Osteoblast (primary cell): ENCODE data around the gene NPBWR2. TPM values are rescaled to one million over a fixed set of nuclear protein-coding genes. Genes with fewer than 3 reads are reported as not detected.

Source experiments
- DNase-seq: peaks from one replicate; pipeline ENCODE4 v3.0.0; 2011; ENCODE audit warnings: low spot score, mixed read lengths; ENCODE audit not compliant: insufficient read length; ENCODE audit errors: missing footprints
- H2AFZ ChIP-seq: 2 replicates; pipeline ENCODE4 v1.6.0; 2011; ENCODE audit warnings: mild to moderate bottlenecking, low read length
- H3K27ac ChIP-seq: 2 replicates; pipeline ENCODE4 v1.5.1; 2011; ENCODE audit warnings: mild to moderate bottlenecking, low read depth, low read length, moderate library complexity
- H3K27me3 ChIP-seq: 2 replicates; pipeline ENCODE4 v1.6.0; 2012; ENCODE audit warnings: mild to moderate bottlenecking, control low read depth, inconsistent platforms, low read length, moderate library complexity; ENCODE audit not compliant: insufficient read depth
- H3K36me3 ChIP-seq: 2 replicates; pipeline ENCODE4 v1.5.1; 2011; ENCODE audit warnings: mild to moderate bottlenecking, low read length, control low read depth, moderate library complexity; ENCODE audit not compliant: insufficient read depth
- H3K4me1 ChIP-seq: 2 replicates; pipeline ENCODE4 v1.5.1; 2011; ENCODE audit warnings: mild to moderate bottlenecking, low read length, control low read depth, moderate library complexity; ENCODE audit not compliant: insufficient read depth
- H3K4me2 ChIP-seq: 2 replicates; pipeline ENCODE4 v1.6.0; 2011; ENCODE audit warnings: mild to moderate bottlenecking, low read length; ENCODE audit not compliant: insufficient read depth
- H3K4me3 ChIP-seq: fragments of 200-600 bp; sonication (generic); 3 replicates; pipeline ENCODE4 v1.5.1; 2012; ENCODE audit warnings: mild to moderate bottlenecking, low read length, inconsistent platforms; ENCODE audit not compliant: insufficient read depth
- H3K79me2 ChIP-seq: 2 replicates; pipeline ENCODE4 v1.6.0; 2012; ENCODE audit warnings: mild to moderate bottlenecking, low read length, control low read depth, inconsistent platforms; ENCODE audit not compliant: insufficient read depth
- H3K9me3 ChIP-seq: 2 replicates; pipeline ENCODE4 v1.5.1; 2011; ENCODE audit warnings: low read depth, low read length, control low read depth
- H4K20me1 ChIP-seq: 2 replicates; pipeline ENCODE4 v1.6.0; 2012; ENCODE audit warnings: mild to moderate bottlenecking, low read length, control low read depth; ENCODE audit not compliant: insufficient read depth
- CTCF ChIP-seq: IDR thresholded peaks from 2 replicates; pipeline ENCODE4 v1.5.1; 2011; ENCODE audit warnings: mild to moderate bottlenecking, low read depth, low read length, moderate library complexity; ENCODE audit errors: extremely low read depth
- total RNA-seq: library from RNA; depleted of rRNA; stranded (reverse); fragments of >200 nt; gene quantifications from 2 replicates; pipeline ENCODE4 v1.2.3, GENCODE V29; 2012

NPBWR2 gene
- total RNA-seq, 1 donor, result not detected

GRCh38 chr20:64063389-64064144 lies 43.8 kb downstream of the NPBWR2 start:
- no peaks in the 10 kb centered on the region for H3K27me3 ChIP-seq
- TF ChIP-seq CTCF, result no peak

DNA sequence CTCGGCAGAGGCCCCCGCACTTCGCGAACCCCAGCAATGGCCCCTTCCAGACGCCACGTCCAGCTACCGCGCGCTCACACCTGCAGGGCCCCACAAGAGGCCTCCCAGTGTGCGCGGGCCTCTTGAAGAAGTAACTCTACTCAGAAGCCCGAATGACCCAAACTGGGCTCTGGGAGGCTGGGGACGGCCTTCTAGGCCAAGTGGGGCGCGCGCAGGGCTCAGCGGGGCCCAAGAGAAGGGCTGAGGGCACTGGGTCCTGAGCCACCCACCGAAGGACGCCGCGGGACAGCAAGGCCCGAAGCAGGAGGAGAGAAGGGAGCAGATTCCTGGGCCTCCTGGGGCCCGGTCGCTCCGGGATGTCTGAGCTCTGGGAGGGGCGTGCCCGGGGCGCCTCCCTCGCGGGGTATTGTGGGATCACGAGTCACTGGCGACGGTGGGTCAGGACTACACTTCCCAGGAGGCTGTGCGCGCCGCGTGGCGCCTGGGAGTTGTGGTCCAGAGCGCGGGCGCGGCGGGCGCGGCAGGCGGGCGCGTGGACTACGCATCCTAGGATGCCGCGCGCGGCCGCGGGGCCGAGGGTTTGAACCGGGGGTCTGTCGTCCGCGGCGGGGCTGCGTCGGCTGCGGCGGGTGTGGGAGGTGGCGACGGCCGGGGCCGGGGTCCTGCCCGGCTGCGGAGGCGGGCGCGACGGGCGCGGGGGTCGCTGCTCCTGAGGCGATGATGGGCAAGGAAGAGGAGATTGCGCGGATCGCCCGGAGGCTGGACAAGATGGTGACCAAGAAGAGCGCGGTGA lies 44.6 kb downstream of the NPBWR2 start, which contains the start of gene TCEA2:
TSS of gene TCEA2 (plus strand) at position 603 of the 793 bp plus-strand sequence. CDS start at position 718, 115 bp downstream.
- peaks cover 39% of the 10 kb centered on the region for H3K4me1 ChIP-seq
- peak within 1 kb of the TSS; percentile 83 for H2AFZ ChIP-seq
- TF ChIP-seq CTCF, result no peak
- no peaks in the 10 kb centered on the region for H3K27me3 ChIP-seq
- peak within 1 kb of the TSS; percentile 87 for H3K4me3 ChIP-seq
- peak; percentile 100 for DNase-seq
- H3K4me2 ChIP-seq, result peak within 1 kb of the TSS; percentile 91
- H3K36me3 ChIP-seq, result no peaks in the 10 kb centered on the region
- peak within 1 kb of the TSS; percentile 66 for H3K27ac ChIP-seq
- H3K79me2 ChIP-seq, result no peaks in the 10 kb centered on the region
- H4K20me1 ChIP-seq, result peaks cover 32% of the 10 kb centered on the region
- no peaks in the 10 kb centered on the region for H3K9me3 ChIP-seq

More at GRCh38 chr20:64063389-64064144, 43.8 kb downstream of the NPBWR2 start:
- peak overlapping the region; percentile 91 for H3K4me2 ChIP-seq
- DNase-seq, result peak; percentile 95
- H4K20me1 ChIP-seq, result peaks cover 32% of the 10 kb centered on the region
- H2AFZ ChIP-seq, result peak overlapping the region; percentile 67
- peaks cover 31% of the 10 kb centered on the region for H3K4me1 ChIP-seq
- H3K27ac ChIP-seq, result peak overlapping the region; percentile 34
- H3K79me2 ChIP-seq, result no peaks in the 10 kb centered on the region
- peak overlapping the region; percentile 87 for H3K4me3 ChIP-seq
- no peaks in the 10 kb centered on the region for H3K9me3 ChIP-seq
- H3K36me3 ChIP-seq, result no peaks in the 10 kb centered on the region

GRCh38 chr20:64062276-64062595 lies 45.1 kb downstream of the NPBWR2 start:
- no peak for DNase-seq
- Histone ChIP-seq H3K4me3 (peak overlapping the region; percentile 87), H4K20me1 (peaks cover 32% of the 10 kb centered on the region), H2AFZ (peak overlapping the region; percentile 83), H3K79me2 (no peaks in the 10 kb centered on the region), H3K9me3 (no peaks in the 10 kb centered on the region), H3K36me3 (no peaks in the 10 kb centered on the region), H3K27ac (peak overlapping the region; percentile 66), H3K27me3 (no peaks in the 10 kb centered on the region), H3K4me2 (peak overlapping the region; percentile 91), H3K4me1 (peaks cover 39% of the 10 kb centered on the region)
- TF ChIP-seq CTCF, result no peak

GRCh38 chr20:64058536-64058935 lies 48.8 kb downstream of the NPBWR2 start:
- H3K4me3 ChIP-seq, result peak overlapping the region; percentile 22
- H3K4me2 ChIP-seq, result peak overlapping the region; percentile 50
- H3K79me2 ChIP-seq, result no peaks in the 10 kb centered on the region
- no peaks in the 10 kb centered on the region for H3K36me3 ChIP-seq
- H3K4me1 ChIP-seq, result peaks cover 32% of the 10 kb centered on the region
- H2AFZ ChIP-seq, result no peak overlapping the region
- DNase-seq, result peak; percentile 99
- peaks cover 3% of the 10 kb centered on the region for H4K20me1 ChIP-seq
- no peaks in the 10 kb centered on the region for H3K9me3 ChIP-seq
- no peaks in the 10 kb centered on the region for H3K27me3 ChIP-seq
- H3K27ac ChIP-seq, result no peak overlapping the region
- TF ChIP-seq CTCF, result no peak
